Measurements from ENCODE around the gene CAB39.
A peak's percentile ranks its signal among the peaks of the same experiment; 100 is the strongest.

The CAB39 gene

GRCh38 chr2:230843132-230843531 lies 130.5 kb downstream of the CAB39 start:
- no peak overlapping the region for H3K27ac ChIP-seq
- TF ChIP-seq ZFX (IDR thresholded peaks at IDR 0.05; ENCODE audit: borderline replicate concordance) (no peak), CTCF (IDR thresholded peaks at IDR 0.05) (no peak)

GRCh38 chr2:230846360-230846759 lies 133.7 kb downstream of the CAB39 start:
- TF ChIP-seq ZFX (IDR thresholded peaks at IDR 0.05; ENCODE audit: borderline replicate concordance) (no peak), CTCF (IDR thresholded peaks at IDR 0.05) (no peak)

GRCh38 chr2:230847883-230848388 lies 135.3 kb downstream of the CAB39 start:
- peak; percentile 94 for TF ChIP-seq CTCF (IDR thresholded peaks at IDR 0.05)
- TF ChIP-seq ZFX (IDR thresholded peaks at IDR 0.05; ENCODE audit: borderline replicate concordance): no peak
- no peak overlapping the region for H3K27ac ChIP-seq

More at GRCh38 chr2:230846360-230846759, 133.7 kb downstream of the CAB39 start:
- no peak overlapping the region for H3K27ac ChIP-seq

- no peak overlapping the region for H3K27ac ChIP-seq
- peak; percentile 95 for TF ChIP-seq CTCF (IDR thresholded peaks at IDR 0.05)
- TF ChIP-seq ZFX (IDR thresholded peaks at IDR 0.05; ENCODE audit: borderline replicate concordance): no peak
Measured at GRCh38 chr2:230849633-230850357, 137.2 kb downstream of the CAB39 start.

- no peak overlapping the region for H3K27ac ChIP-seq
- TF ChIP-seq ZFX (IDR thresholded peaks at IDR 0.05; ENCODE audit: borderline replicate concordance) (no peak), CTCF (IDR thresholded peaks at IDR 0.05) (peak; percentile 50)
Measured at GRCh38 chr2:230850358-230850658, 137.7 kb downstream of the CAB39 start.

GRCh38 chr2:230852113-230852512 lies 139.5 kb downstream of the CAB39 start:
- no peak for TF ChIP-seq CTCF (IDR thresholded peaks at IDR 0.05)
- no peak for TF ChIP-seq ZFX (IDR thresholded peaks at IDR 0.05; ENCODE audit: borderline replicate concordance)
- H3K27ac ChIP-seq: no peak overlapping the region

GRCh38 chr2:230861552-230862255 lies 149.1 kb downstream of the CAB39 start:
- no peak overlapping the region for H3K27ac ChIP-seq

More at GRCh38 chr2:230861552-230862255, 149.1 kb downstream of the CAB39 start:
- no peak for TF ChIP-seq ZFX (IDR thresholded peaks at IDR 0.05; ENCODE audit: borderline replicate concordance)
- no peak for TF ChIP-seq CTCF (IDR thresholded peaks at IDR 0.05)
